Left lung (tissue), 10 donors: ENCODE data around the gene FAM222A. TPM values are rescaled to one million over a fixed set of nuclear protein-coding genes. Genes with fewer than 3 reads are reported as not detected.

Experiments
- ATAC-seq: fragments of 200-7000 bp; cut with Tn5 transposase; one replicate; pipeline ENCODE4 v1.9.1; 2020; ENCODE audit warnings: moderate library complexity
- DNase-seq, 4 donors: peaks; one replicate each; pipeline ENCODE4 v3.0.0-alpha.2; 2013 to 2020
- H3K27ac ChIP-seq, 2 donors: fragments of 200-600 bp; sonication (generic) in 1 of 2; one replicate each; pipeline versions ENCODE4 v1.5.0 to v1.8.0; 2020 to 2021
- H3K27me3 ChIP-seq, 2 donors: fragments of 200-600 bp; sonication (generic) in 1 of 2; one replicate each; pipeline versions ENCODE4 v1.5.0 to v1.8.0; 2020 to 2021
- H3K36me3 ChIP-seq, 2 donors: fragments of 200-600 bp; sonication (generic) in 1 of 2; one replicate each; pipeline versions ENCODE4 v1.5.0 to v1.8.0; 2020 to 2021
- H3K4me1 ChIP-seq, 2 donors: fragments of 200-600 bp; one replicate each; pipeline ENCODE4 v1.8.0; 2021
- H3K4me3 ChIP-seq, 2 donors: fragments of 200-600 bp; sonication (generic) in 1 of 2; one replicate each; pipeline versions ENCODE4 v1.5.0 to v1.8.0; 2020 to 2021; ENCODE audit warnings: mild to moderate bottlenecking in 1 of 2
- H3K9me3 ChIP-seq, 2 donors: fragments of 200-600 bp; sonication (generic) in 1 of 2; one replicate each; pipeline versions ENCODE4 v1.5.0 to v1.8.0; 2020 to 2021
- intact Hi-C, 2 donors: fragments of 100-400 bp; cut with DNase I; formaldehyde crosslinking; loops; one replicate each; pipeline versions ENCODE4 v1.11.2 to v1.14.2; 2022
- polyA plus RNA-seq, 6 donors: library from polyadenylated mRNA; unstranded; fragments of 120-200 nt; gene quantifications; one replicate each; pipeline ENCODE4 v1.2.1, GENCODE V29; 2013; ENCODE audit not compliant: insufficient read length in 6 of 6
- total RNA-seq, 2 donors: library from RNA; stranded (reverse); fragmentation: NEBNext Ultra II Directional; extraction: Animal tissue kit (Norgen Biotek cat#: 25700); gene quantifications; one replicate each; pipeline ENCODE4 v1.2.1, GENCODE V29; 2021
- TF ChIP-seq, protein P1 (sequence below), 2 donors: fragments of 200-600 bp; sonication (generic) in 1 of 2; IDR thresholded peaks; one replicate each; pipeline versions ENCODE4 v1.5.0 to v1.8.0; 2021; ENCODE audit warnings: antibody characterized with exemption in 2 of 2
- donor health status: DM: no; HTN: yes; CAD: no.
- donor health status: DM: no; HTN: no; CAD: no.

FAM222A gene
- total and polyA plus RNA-seq, 8 donors, result 1.8 to 4.0 (median 2.6) TPM

DNA sequence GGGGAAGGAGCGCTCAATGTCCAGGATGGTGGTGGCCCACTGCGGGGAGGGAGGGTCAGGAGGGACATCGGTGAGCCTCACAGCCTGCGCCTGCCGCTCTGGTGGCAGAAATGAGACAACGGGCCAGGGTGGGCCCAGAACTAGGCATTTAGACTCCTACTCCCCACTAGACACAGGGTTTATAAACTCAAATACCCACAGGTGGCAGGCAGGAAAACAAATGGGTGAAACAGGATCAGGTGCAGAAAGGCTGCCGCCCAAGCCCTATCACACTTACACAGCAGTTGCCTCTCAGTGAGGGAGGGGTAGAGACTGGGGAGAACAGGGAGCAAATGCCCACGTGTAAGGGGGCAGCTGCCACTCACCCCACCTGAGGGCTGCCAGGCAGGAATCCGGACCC is 73.2 kb downstream of the FAM222A start:
- H3K4me3 ChIP-seq, result no peak overlapping the region
- ATAC-seq (no peak), DNase-seq (peak in 1 of 4 donors; percentile 46)
- H3K27me3 ChIP-seq, result no peaks in the 10 kb centered on the region
- H3K27ac ChIP-seq, result no peak overlapping the region
- TF ChIP-seq, protein P1, sequence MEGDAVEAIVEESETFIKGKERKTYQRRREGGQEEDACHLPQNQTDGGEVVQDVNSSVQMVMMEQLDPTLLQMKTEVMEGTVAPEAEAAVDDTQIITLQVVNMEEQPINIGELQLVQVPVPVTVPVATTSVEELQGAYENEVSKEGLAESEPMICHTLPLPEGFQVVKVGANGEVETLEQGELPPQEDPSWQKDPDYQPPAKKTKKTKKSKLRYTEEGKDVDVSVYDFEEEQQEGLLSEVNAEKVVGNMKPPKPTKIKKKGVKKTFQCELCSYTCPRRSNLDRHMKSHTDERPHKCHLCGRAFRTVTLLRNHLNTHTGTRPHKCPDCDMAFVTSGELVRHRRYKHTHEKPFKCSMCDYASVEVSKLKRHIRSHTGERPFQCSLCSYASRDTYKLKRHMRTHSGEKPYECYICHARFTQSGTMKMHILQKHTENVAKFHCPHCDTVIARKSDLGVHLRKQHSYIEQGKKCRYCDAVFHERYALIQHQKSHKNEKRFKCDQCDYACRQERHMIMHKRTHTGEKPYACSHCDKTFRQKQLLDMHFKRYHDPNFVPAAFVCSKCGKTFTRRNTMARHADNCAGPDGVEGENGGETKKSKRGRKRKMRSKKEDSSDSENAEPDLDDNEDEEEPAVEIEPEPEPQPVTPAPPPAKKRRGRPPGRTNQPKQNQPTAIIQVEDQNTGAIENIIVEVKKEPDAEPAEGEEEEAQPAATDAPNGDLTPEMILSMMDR (IDR thresholded peaks at IDR 0.05), result no peak
- intact Hi-C loops, result no loop called here
- no peaks in the 10 kb centered on the region for H3K4me1 ChIP-seq
- no peaks in the 10 kb centered on the region for H3K36me3 ChIP-seq
- H3K9me3 ChIP-seq, result no peaks in the 10 kb centered on the region

DNA sequence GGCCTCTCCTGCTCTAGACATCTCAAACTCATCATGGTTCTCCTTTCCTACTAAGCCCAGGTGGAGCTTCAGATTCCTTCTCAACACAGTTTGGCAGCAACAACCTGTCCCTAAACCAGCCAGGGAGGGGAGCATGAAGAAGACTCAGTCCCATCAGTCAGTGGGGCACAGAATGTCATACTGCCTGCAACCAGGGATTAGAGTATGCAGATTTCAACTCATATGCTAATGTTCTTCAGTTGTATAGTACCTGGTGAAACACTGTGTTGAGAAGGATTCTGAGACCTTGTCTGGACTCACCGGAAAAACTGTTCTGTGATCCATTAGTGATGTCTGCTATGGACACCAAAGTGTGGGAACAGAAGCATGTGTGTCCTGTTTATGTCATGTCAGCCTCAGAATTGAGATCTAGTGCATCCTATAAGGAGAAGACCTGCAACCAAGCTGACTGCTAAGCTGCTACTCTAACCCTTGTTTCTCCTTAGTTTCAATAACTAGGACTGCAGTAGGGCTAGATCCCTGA is 76.0 kb downstream of the FAM222A start:
- H3K4me3 ChIP-seq, result no peak overlapping the region
- H3K27me3 ChIP-seq, result peaks cover 0 to 11% of the 10 kb centered on the region in 2 donors
- H3K36me3 ChIP-seq, result no peaks in the 10 kb centered on the region
- no peaks in the 10 kb centered on the region for H3K4me1 ChIP-seq
- no peak overlapping the region for H3K27ac ChIP-seq
- no peaks in the 10 kb centered on the region for H3K9me3 ChIP-seq
- DNase-seq, result no peak
- TF ChIP-seq, protein P1 (IDR thresholded peaks at IDR 0.05), result no peak
- ATAC-seq, result no peak
- intact Hi-C loops, result no loop called here

DNA sequence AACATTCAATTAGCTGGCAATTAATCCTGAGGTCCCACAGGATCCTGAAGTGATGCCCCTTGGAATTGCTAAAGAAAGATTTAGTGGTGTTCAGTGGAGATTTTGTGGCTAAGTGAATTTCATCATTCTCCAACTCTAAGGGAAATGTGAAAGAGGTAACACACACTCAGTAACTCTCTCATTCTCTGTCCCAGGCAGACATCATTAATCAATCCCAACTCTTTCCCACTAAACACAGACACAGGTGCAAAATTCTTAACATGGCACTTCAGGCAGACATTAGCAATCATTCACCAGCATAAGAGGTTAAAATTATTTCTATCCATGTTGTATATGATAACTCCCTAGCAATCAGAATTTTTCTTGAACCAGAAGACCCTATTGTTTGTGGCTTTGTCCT is 79.4 kb downstream of the FAM222A start:
- Histone ChIP-seq H3K9me3 (no peaks in the 10 kb centered on the region), H3K4me3 (no peak overlapping the region), H3K4me1 (no peaks in the 10 kb centered on the region), H3K27me3 (peaks cover 0 to 11% of the 10 kb centered on the region in 2 donors), H3K27ac (no peak overlapping the region), H3K36me3 (no peaks in the 10 kb centered on the region)
- DNase-seq (no peak), ATAC-seq (no peak)
- intact Hi-C loops, result no loop called here
- TF ChIP-seq, protein P1 (IDR thresholded peaks at IDR 0.05), result no peak

DNA sequence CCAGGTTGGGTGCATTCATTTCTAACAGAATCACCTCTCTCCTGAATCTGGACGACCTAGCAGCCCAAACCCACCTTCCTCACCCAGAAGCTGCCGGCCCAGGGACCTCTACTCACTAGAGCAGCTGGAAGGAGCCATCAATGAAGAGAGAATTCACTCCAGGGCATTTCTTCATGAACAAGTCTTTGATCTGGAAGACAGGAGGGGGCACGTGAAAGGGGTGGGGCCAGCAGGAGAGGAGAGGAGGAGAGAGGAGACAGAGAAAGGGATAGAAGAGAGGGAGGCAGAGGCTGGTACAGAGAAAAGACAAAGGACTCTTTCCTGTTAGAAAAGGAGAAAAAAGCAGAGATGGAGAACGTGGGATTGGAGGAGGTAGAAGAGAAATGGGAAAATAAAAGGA is 79.8 kb downstream of the FAM222A start:
- TF ChIP-seq, protein P1 (IDR thresholded peaks at IDR 0.05), result no peak
- Histone ChIP-seq H3K36me3 (no peaks in the 10 kb centered on the region), H3K27ac (no peak overlapping the region), H3K4me3 (no peak overlapping the region), H3K4me1 (no peaks in the 10 kb centered on the region), H3K27me3 (peaks cover 0 to 11% of the 10 kb centered on the region in 2 donors), H3K9me3 (no peaks in the 10 kb centered on the region)
- intact Hi-C loops, result no loop called here
- DNase-seq (no peak), ATAC-seq (no peak)

DNA sequence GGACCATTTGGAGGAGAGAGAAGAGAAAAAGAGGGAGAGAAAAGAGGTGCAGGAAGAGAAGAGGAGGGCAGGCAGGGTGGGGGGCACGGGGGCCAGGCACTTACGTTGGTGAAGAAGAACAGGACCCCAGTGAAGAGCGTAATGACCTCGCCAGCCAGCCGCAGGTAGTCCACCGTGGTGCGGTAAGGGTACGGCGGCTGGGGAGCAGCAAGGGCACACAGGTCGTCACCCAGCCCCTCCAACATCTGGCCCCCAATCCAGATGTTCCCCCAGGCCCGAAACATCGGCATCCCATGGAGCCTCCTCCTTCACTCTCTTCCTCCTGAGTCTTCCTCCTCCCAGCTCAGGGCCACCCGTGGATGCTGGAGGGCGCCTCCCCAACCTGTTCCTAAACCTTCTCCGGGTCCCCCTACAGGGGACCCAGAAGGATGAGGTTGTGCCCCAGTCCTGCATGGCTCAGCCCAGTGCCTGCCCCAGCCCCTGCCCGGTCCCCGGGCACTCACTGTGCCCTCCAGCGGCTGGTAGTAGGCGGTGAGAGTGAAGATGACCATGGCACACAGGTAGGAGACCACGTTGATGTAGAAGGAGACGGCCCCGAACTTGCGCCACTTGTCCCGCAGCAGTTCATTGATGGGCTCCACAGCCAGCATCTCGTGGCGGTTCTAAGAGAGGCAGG is 80.3 kb downstream of the FAM222A start:
- TF ChIP-seq, protein P1 (IDR thresholded peaks at IDR 0.05), result no peak
- Histone ChIP-seq H3K9me3 (no peaks in the 10 kb centered on the region), H3K36me3 (no peaks in the 10 kb centered on the region), H3K27me3 (peaks cover 0 to 11% of the 10 kb centered on the region in 2 donors), H3K27ac (no peak overlapping the region), H3K4me3 (no peak overlapping the region), H3K4me1 (no peaks in the 10 kb centered on the region)
- DNase-seq, result no peak
- no peak for ATAC-seq
- intact Hi-C loops, result no loop called here
